GM19035 (cell line): ENCODE data around the gene NET1.
A peak's percentile ranks its signal among the peaks of the same experiment; 100 is the strongest.

Source experiments
- ATAC-seq: cut with Tn5 transposase; IDR thresholded peaks from one replicate; pipeline ENCODE4 v1.9.1; 2021; ENCODE audit not compliant: unreplicated experiment

NET1 gene

GRCh38 chr10:5441106-5441505 is 28.7 kb downstream of the NET1 start:
- no peak for ATAC-seq

- ATAC-seq = no peak
Measured at GRCh38 chr10:5442065-5442989, 30.0 kb downstream of the NET1 start.

GRCh38 chr10:5442990-5443370 is 30.6 kb downstream of the NET1 start:
- peak; percentile 9 for ATAC-seq

- peak; percentile 74 for ATAC-seq
Measured at GRCh38 chr10:5443429-5443828, 31.1 kb downstream of the NET1 start.

GRCh38 chr10:5445006-5445405 is 32.6 kb downstream of the NET1 start:
- no peak for ATAC-seq

- no peak for ATAC-seq
Measured at GRCh38 chr10:5446390-5446926, 34.1 kb downstream of the NET1 start.

GRCh38 chr10:5447056-5447455 is 34.7 kb downstream of the NET1 start:
- ATAC-seq = no peak

GRCh38 chr10:5447611-5448071 is 35.3 kb downstream of the NET1 start:
- ATAC-seq = peak; percentile 52

- ATAC-seq = no peak
Measured at GRCh38 chr10:5448333-5449001, 36.1 kb downstream of the NET1 start.

- no peak for ATAC-seq
Measured at GRCh38 chr10:5449227-5449626, 36.9 kb downstream of the NET1 start.

- no peak for ATAC-seq
Measured at GRCh38 chr10:5449823-5450222, 37.5 kb downstream of the NET1 start.

- ATAC-seq = no peak
Measured at GRCh38 chr10:5450605-5451384, 38.4 kb downstream of the NET1 start.

GRCh38 chr10:5453749-5454489 is 41.6 kb downstream of the NET1 start:
- ATAC-seq = no peak

GRCh38 chr10:5456563-5456962 is 44.2 kb downstream of the NET1 start:
- ATAC-seq = no peak

GRCh38 chr10:5457741-5458140 is 45.4 kb downstream of the NET1 start:
- no peak for ATAC-seq

- no peak for ATAC-seq
Measured at GRCh38 chr10:5458425-5458824, 46.1 kb downstream of the NET1 start.

GRCh38 chr10:5458949-5459747 is 46.8 kb downstream of the NET1 start:
- ATAC-seq = no peak

GRCh38 chr10:5460468-5461202 is 48.3 kb downstream of the NET1 start:
- ATAC-seq = no peak

- no peak for ATAC-seq
Measured at GRCh38 chr10:5461203-5461588, 48.8 kb downstream of the NET1 start.
